GM21717 (cell line): Measurements from ENCODE around the gene ZNF467.

Experiments
- ATAC-seq: cut with Tn5 transposase; IDR thresholded peaks from one replicate; pipeline ENCODE4 v1.9.1; 2021; ENCODE audit warnings: mild to moderate bottlenecking, moderate library complexity; ENCODE audit not compliant: unreplicated experiment

ZNF467 gene

GRCh38 chr7:149787428-149788299, 14.3 kb upstream of the ZNF467 start:
- ATAC-seq: no peak

GRCh38 chr7:149785983-149786382, 12.6 kb upstream of the ZNF467 start:
- ATAC-seq: no peak

- ATAC-seq: no peak
Measured at GRCh38 chr7:149785402-149785801, 12.0 kb upstream of the ZNF467 start.

- ATAC-seq: no peak
Measured at GRCh38 chr7:149784251-149784608, 10.8 kb upstream of the ZNF467 start.

GRCh38 chr7:149783386-149784250, 10.2 kb upstream of the ZNF467 start:
- no peak for ATAC-seq

GRCh38 chr7:149782682-149783345, 9.4 kb upstream of the ZNF467 start:
- no peak for ATAC-seq

- ATAC-seq: no peak
Measured at GRCh38 chr7:149781921-149782320, 8.5 kb upstream of the ZNF467 start.

GRCh38 chr7:149780636-149781419, 7.4 kb upstream of the ZNF467 start:
- ATAC-seq: no peak

GRCh38 chr7:149780056-149780455, 6.7 kb upstream of the ZNF467 start:
- no peak for ATAC-seq

- ATAC-seq: no peak
Measured at GRCh38 chr7:149779502-149779805, 6.1 kb upstream of the ZNF467 start.

GRCh38 chr7:149778696-149779501, 5.5 kb upstream of the ZNF467 start:
- ATAC-seq: no peak

GRCh38 chr7:149778327-149778637, 4.9 kb upstream of the ZNF467 start:
- ATAC-seq: no peak

- ATAC-seq: no peak
Measured at GRCh38 chr7:149777551-149778326, 4.4 kb upstream of the ZNF467 start.

GRCh38 chr7:149776848-149777407, 3.5 kb upstream of the ZNF467 start:
- no peak for ATAC-seq

GRCh38 chr7:149776289-149776688, 2.9 kb upstream of the ZNF467 start:
- no peak for ATAC-seq

- no peak for ATAC-seq
Measured at GRCh38 chr7:149775176-149775556, 1.8 kb upstream of the ZNF467 start.

- no peak for ATAC-seq
Measured at GRCh38 chr7:149774237-149775175, 1.1 kb upstream of the ZNF467 start.

GRCh38 chr7:149772956-149773434, 393 bp downstream of the ZNF467 start:
- no peak for ATAC-seq
